COLO829 (cell line): ENCODE data around the gene SLC26A11.

Experiments
- DNase-seq: peaks from one replicate; pipeline ENCODE4 v3.0.0; 2012; ENCODE audit warnings: low spot score

SLC26A11 gene

GRCh38 chr17:80220054-80220735, at the start of gene SLC26A11, which contains the start of gene SGSH:
TSS of gene SLC26A11 (plus strand) at chr17:80220427. CDS start at chr17:80221561, 1,134 bp downstream.
TSS of gene SGSH (minus strand) at chr17:80220333. CDS start at chr17:80220313, 20 bp downstream.
- DNase-seq: peak; percentile 80

- DNase-seq: no peak
These were observed 48.5 kb upstream of the SLC26A11 start for GRCh38 chr17:80171681-80172080.

- DNase-seq: no peak
These were observed 47.1 kb upstream of the SLC26A11 start for GRCh38 chr17:80173126-80173525.

- DNase-seq: no peak
These were observed 46.3 kb upstream of the SLC26A11 start for GRCh38 chr17:80173916-80174315.

- DNase-seq: no peak
These were observed 43.5 kb upstream of the SLC26A11 start for GRCh38 chr17:80176757-80177156.

GRCh38 chr17:80177986-80178595, 42.1 kb upstream of the SLC26A11 start:
- no peak for DNase-seq

GRCh38 chr17:80180192-80180591, 40.0 kb upstream of the SLC26A11 start:
- no peak for DNase-seq

GRCh38 chr17:80181431-80181830, 38.8 kb upstream of the SLC26A11 start:
- DNase-seq: no peak

GRCh38 chr17:80182118-80182844, 37.9 kb upstream of the SLC26A11 start:
- no peak for DNase-seq

- DNase-seq: no peak
These were observed 37.4 kb upstream of the SLC26A11 start for GRCh38 chr17:80182845-80183223.

GRCh38 chr17:80183581-80184422, 36.4 kb upstream of the SLC26A11 start:
- no peak for DNase-seq

GRCh38 chr17:80184423-80184714, 35.9 kb upstream of the SLC26A11 start:
- no peak for DNase-seq

GRCh38 chr17:80185968-80186367, 34.3 kb upstream of the SLC26A11 start:
- DNase-seq: no peak

GRCh38 chr17:80187090-80187489, 33.1 kb upstream of the SLC26A11 start:
- DNase-seq: no peak

GRCh38 chr17:80187515-80187941, 32.7 kb upstream of the SLC26A11 start:
- DNase-seq: no peak

GRCh38 chr17:80189611-80190010, 30.6 kb upstream of the SLC26A11 start:
- DNase-seq: no peak

- no peak for DNase-seq
These were observed 29.5 kb upstream of the SLC26A11 start for GRCh38 chr17:80190716-80191115.

- no peak for DNase-seq
These were observed 29.0 kb upstream of the SLC26A11 start for GRCh38 chr17:80191192-80191591.

GRCh38 chr17:80191865-80192661, 28.2 kb upstream of the SLC26A11 start:
- DNase-seq: peak; percentile 77

- no peak for DNase-seq
These were observed 25.1 kb upstream of the SLC26A11 start for GRCh38 chr17:80195141-80195540.
